Endothelial cell of umbilical vein (primary cell): ENCODE results near the gene PPP1R7. TPM values are rescaled to one million over a fixed set of nuclear protein-coding genes. Genes with fewer than 3 reads are reported as not detected.

Experiments
- BruUV-seq: library from RNA; stranded (reverse); fragments of 400-500 nt; replicated peaks from 2 replicates; lab custom pipeline; 2021; lab: Mats Ljungman, UMichigan
- CTCF ChIA-PET: fragments of 300-600, 350-600 bp; sonication (Branson Sonifier 250); formaldehyde crosslinking; loops from one replicate; lab custom pipeline; 2021; ENCODE audit warnings: antibody characterized with exemption, inconsistent platforms; lab: Charles Lee
- POLR2A ChIA-PET: fragments of 300-600, 350-600 bp; sonication (Branson Sonifier 250); formaldehyde crosslinking; loops from one replicate; lab custom pipeline; 2021; ENCODE audit warnings: antibody characterized with exemption, inconsistent platforms; lab: Charles Lee
- DNase-seq: peaks from one replicate; pipeline ENCODE4 v3.0.0-alpha.2; 2011; ENCODE audit warnings: low read depth, low spot score
- FAIRE-seq: peaks from 2 replicates; lab custom pipeline; 2011; peaks lifted over from hg19 to GRCh38; lab: Jason Lieb, UNC
- H2AFZ ChIP-seq: 2 replicates; pipeline ENCODE4 v1.6.0; 2012; ENCODE audit warnings: low read depth, low read length, control low read depth, inconsistent platforms
- H3K27ac ChIP-seq: 2 replicates; pipeline ENCODE4 v1.5.1; 2011; ENCODE audit warnings: low read depth, mild to moderate bottlenecking, control low read depth, low read length, moderate library complexity; ENCODE audit not compliant: insufficient read depth
- H3K27me3 ChIP-seq, 2 experiments: 2 replicates each; pipeline versions ENCODE4 v1.6.0 to v1.6.1; 2011; ENCODE audit warnings: low read length in 2 of 2, mixed read lengths in 1 of 2; ENCODE audit not compliant: control insufficient read depth in 2 of 2, insufficient read depth in 2 of 2
- H3K36me3 ChIP-seq, 2 experiments: 2 replicates in 1 of 2; 3 replicates in 1 of 2; pipeline ENCODE4 v1.5.1; 2011; ENCODE audit warnings: low read length in 2 of 2, mild to moderate bottlenecking in 1 of 2, moderate library complexity in 1 of 2; ENCODE audit not compliant: control insufficient read depth in 2 of 2, insufficient read depth in 2 of 2; ENCODE audit errors: extremely low read depth in 1 of 2
- H3K4me1 ChIP-seq: 3 replicates; pipeline ENCODE4 v1.5.1; 2011; ENCODE audit warnings: mild to moderate bottlenecking, low read length; ENCODE audit not compliant: control insufficient read depth, insufficient read depth; ENCODE audit errors: extremely low read depth
- H3K4me2 ChIP-seq: 2 replicates; pipeline ENCODE4 v1.6.1; 2011; ENCODE audit warnings: low read length, control low read depth, mixed read lengths; ENCODE audit not compliant: insufficient read depth
- H3K4me3 ChIP-seq, 3 experiments: fragments of 200-600 bp in 1 of 3; sonication (generic), shearing (Covaris generic) in 1 of 3; replicated peaks in 1 of 3; 2 replicates each; pipeline ENCODE4 v1.5.1; 2011 to 2016; ENCODE audit warnings: control low read depth in 3 of 3, low read length in 3 of 3, mild to moderate bottlenecking in 2 of 3, inconsistent platforms in 1 of 3, low read depth in 1 of 3, moderate library complexity in 1 of 3; ENCODE audit not compliant: insufficient read depth in 1 of 3
- H3K79me2 ChIP-seq: 2 replicates; pipeline ENCODE4 v1.6.0; 2012; ENCODE audit warnings: low read length, inconsistent platforms; ENCODE audit not compliant: control insufficient read depth, insufficient read depth
- H3K9ac ChIP-seq: replicated peaks from 2 replicates; pipeline ENCODE3; 2011; ENCODE audit warnings: low read length, control low read depth; ENCODE audit not compliant: insufficient read depth; ENCODE audit errors: extremely low read depth
- H3K9me1 ChIP-seq: replicated peaks from 3 replicates; pipeline ENCODE4 v1.6.0; 2011; ENCODE audit warnings: mild to moderate bottlenecking, low read length; ENCODE audit not compliant: control insufficient read depth, insufficient read depth; ENCODE audit errors: extremely low read depth
- H3K9me3 ChIP-seq: replicated peaks from 2 replicates; pipeline ENCODE4 v1.5.1; 2012; ENCODE audit warnings: low read length, inconsistent platforms; ENCODE audit not compliant: control insufficient read depth, insufficient read depth
- H4K20me1 ChIP-seq: replicated peaks from 2 replicates; pipeline ENCODE3; 2011; ENCODE audit warnings: mild to moderate bottlenecking, low read length; ENCODE audit not compliant: control insufficient read depth, insufficient read depth; ENCODE audit errors: extremely low read depth
- CTCF ChIP-seq, 2 donors: IDR thresholded peaks; 1 replicate in 1 of 2; 2 replicates in 1 of 2; pipeline ENCODE4 v1.5.1; 2011; ENCODE audit warnings: low read length in 2 of 2, mild to moderate bottlenecking in 2 of 2, moderate library complexity in 2 of 2, control low read depth in 1 of 2, inconsistent platforms in 1 of 2, low read depth in 1 of 2; ENCODE audit not compliant: insufficient read depth in 1 of 2; ENCODE audit errors: extremely low read depth in 1 of 2
- GATA2 ChIP-seq: IDR thresholded peaks from 2 replicates; pipeline ENCODE4 v1.7.0; 2011; ENCODE audit warnings: low read depth, mild to moderate bottlenecking, moderate library complexity, mixed read lengths, low read length; ENCODE audit not compliant: insufficient read length, insufficient read depth
- MAX ChIP-seq: IDR thresholded peaks from 2 replicates; pipeline ENCODE4 v1.6.1; 2011; ENCODE audit not compliant: insufficient read depth, insufficient read length
- POLR2AphosphoS5 ChIP-seq: IDR thresholded peaks from 2 replicates; pipeline ENCODE4 v1.6.1; 2012; ENCODE audit warnings: low read depth, mild to moderate bottlenecking, control low read depth, low read length, moderate library complexity; ENCODE audit not compliant: insufficient read depth
- dilution Hi-C: fragments of 300-500 bp; cut with MboI; formaldehyde crosslinking; loops from one replicate; pipeline ENCODE4 v1.15.0; 2019; ENCODE audit warnings: low sequenced_read_pairs; ENCODE audit not compliant: extremely low pct_ligation_motif_present
- intact Hi-C: fragments of 100-400 bp; cut with micrococcal nuclease; formaldehyde crosslinking; loops from one replicate; pipeline ENCODE4 v1.10.0; 2022
- polyA plus RNA-seq, 4 experiments: library from polyadenylated mRNA; depleted of rRNA in 3 of 4; stranded (reverse) in 3 of 4; unstranded in 1 of 4; fragments of >200 nt; gene quantifications; 2 replicates each; pipeline versions ENCODE4 v1.2.1 to v1.2.3, GENCODE V29; 2011 to 2012; ENCODE audit warnings: missing spikeins in 1 of 4
- total RNA-seq: library from RNA; stranded (reverse); gene quantifications from 2 replicates; pipeline ENCODE4 v1.2.3, GENCODE V29; 2021

PPP1R7 gene
- total and polyA plus RNA-seq, 2 donors (not counting 3 experiments of a cell fraction or from before 2014, with no cell fraction given) = 30.3 to 60.8 TPM

GRCh38 chr2:241223211-241224017 is 73.1 kb downstream of the PPP1R7 start:
- Histone ChIP-seq H3K9ac (no peak overlapping the region), H3K27me3 (no peaks in the 10 kb centered on the region), H3K4me3 (no peak overlapping the region), H3K4me1 (peaks cover 24% of the 10 kb centered on the region), H4K20me1 (no peaks in the 10 kb centered on the region), H3K36me3 (peaks cover 2 to 19% of the 10 kb centered on the region in 2 experiments), H3K27ac (peak overlapping the region; percentile 4), H2AFZ (no peak overlapping the region), H3K79me2 (no peaks in the 10 kb centered on the region), H3K4me2 (no peak overlapping the region), H3K9me3 (no peaks in the 10 kb centered on the region), H3K9me1 (no peaks in the 10 kb centered on the region)
- POLR2A ChIA-PET = no interaction called here
- intact Hi-C loops = loop anchor here (2.0 to 5.0 kb wide), 3 partner anchors 121 to 309 kb away; partner anchors contain the start of gene MTERF4
- FAIRE-seq (peak; percentile 86), DNase-seq (peak; percentile 24)
- BruUV-seq = no TSS peak
- CTCF ChIA-PET = interaction anchor here (0.9 to 1.2 kb wide), 2 partner anchors 145 to 372 kb away, joined by 3 to 5 read pairs; no protein-coding TSS in a partner anchor
- no peak for TF ChIP-seq GATA2
- TF ChIP-seq POLR2AphosphoS5 = peak; percentile 32
- dilution Hi-C loops = no loop called here

- no peak overlapping the region for H2AFZ ChIP-seq
- H3K36me3 ChIP-seq = peaks cover 2 to 26% of the 10 kb centered on the region in 2 experiments
- no peaks in the 10 kb centered on the region for H3K79me2 ChIP-seq
- no TSS peak for BruUV-seq
- peaks cover 20% of the 10 kb centered on the region for H3K4me1 ChIP-seq
- no peak overlapping the region for H3K4me2 ChIP-seq
- DNase-seq (peak; percentile 23), FAIRE-seq (no peak)
- H3K9me3 ChIP-seq = no peaks in the 10 kb centered on the region
- H3K4me3 ChIP-seq = no peak overlapping the region
- H4K20me1 ChIP-seq = no peaks in the 10 kb centered on the region
- intact Hi-C loops (loop anchor here (2.0 to 5.0 kb wide), 3 partner anchors 122 to 309 kb away; partner anchors contain the start of gene MTERF4), dilution Hi-C loops (no loop called here)
- no peak overlapping the region for H3K9ac ChIP-seq
- TF ChIP-seq MAX (no peak), CTCF (IDR thresholded peaks at IDR 0.05; ENCODE audit: extremely low read depth in 1 of 2, insufficient read depth in 1 of 2, low read depth in 1 of 2, low read length in 2 of 2) (peak in 1 of 2 donors; percentile 3), POLR2AphosphoS5 (peak; percentile 9)
- ChIA-PET POLR2A (no interaction called here), CTCF (interaction anchor here (0.9 to 1.2 kb wide), 3 partner anchors 146 to 373 kb away, joined by 3 to 5 read pairs (median 3); no protein-coding TSS in a partner anchor)
- H3K27ac ChIP-seq = peak overlapping the region; percentile 4
- no peaks in the 10 kb centered on the region for H3K27me3 ChIP-seq
- H3K9me1 ChIP-seq = no peaks in the 10 kb centered on the region
Measured at GRCh38 chr2:241224018-241224850, 74.0 kb downstream of the PPP1R7 start.
